GM23248 (cell line): ENCODE results near the gene GRAMD1B. TPM values are rescaled to one million over a fixed set of nuclear protein-coding genes. Genes with fewer than 3 reads are reported as not detected.
"Not testable (repeated sequence)": the region's sequence is repeated elsewhere in the genome, so short reads cannot be mapped to it uniquely, and the experiment has no call there.

Source experiments
- DNase-seq: peaks from one replicate; pipeline ENCODE4 v3.0.0-alpha.2; 2015
- H2AFZ ChIP-seq: fragments of 200-600 bp; sonication (generic); 2 replicates; pipeline ENCODE4 v1.6.1; 2016; ENCODE audit warnings: antibody characterized with exemption
- H3F3A ChIP-seq: fragments of 200-600 bp; sonication (generic); 2 replicates; pipeline ENCODE4 v1.6.1; 2016; ENCODE audit warnings: mild to moderate bottlenecking, antibody characterized with exemption, mixed run types; ENCODE audit not compliant: insufficient read depth
- H3K27ac ChIP-seq: fragments of 200-600 bp; sonication (generic); 2 replicates; pipeline ENCODE4 v1.5.1; 2016; ENCODE audit warnings: mild to moderate bottlenecking
- H3K27me3 ChIP-seq: fragments of 200-600 bp; sonication (generic); replicated peaks from 2 replicates; pipeline ENCODE4 v1.6.1; 2016; ENCODE audit warnings: mild to moderate bottlenecking; ENCODE audit not compliant: insufficient read depth
- H3K36me3 ChIP-seq: fragments of 200-600 bp; sonication (generic); 2 replicates; pipeline ENCODE4 v1.6.1; 2016; ENCODE audit warnings: low read depth, mild to moderate bottlenecking
- H3K4me1 ChIP-seq: fragments of 200-600 bp; sonication (generic); 2 replicates; pipeline ENCODE4 v1.6.1; 2016; ENCODE audit warnings: mild to moderate bottlenecking; ENCODE audit not compliant: insufficient read depth
- H3K4me2 ChIP-seq: fragments of 200-600 bp; sonication (generic); one replicate; pipeline ENCODE4 v1.6.1; 2016; ENCODE audit warnings: mild to moderate bottlenecking; ENCODE audit not compliant: unreplicated experiment
- H3K4me3 ChIP-seq: fragments of 200-600 bp; sonication (generic); 2 replicates; pipeline ENCODE4 v1.5.1; 2016; ENCODE audit warnings: mild to moderate bottlenecking
- H3K79me2 ChIP-seq: fragments of 200-600 bp; sonication (generic); 2 replicates; pipeline ENCODE4 v1.6.1; 2016; ENCODE audit warnings: mild to moderate bottlenecking; ENCODE audit not compliant: insufficient read depth
- H3K9ac ChIP-seq: fragments of 200-600 bp; sonication (generic); 2 replicates; pipeline ENCODE4 v1.6.1; 2016; ENCODE audit warnings: mild to moderate bottlenecking
- H3K9me2 ChIP-seq: fragments of 200-600 bp; sonication (generic); 2 replicates; pipeline ENCODE4 v1.6.1; 2016; ENCODE audit warnings: mixed run types, mild to moderate bottlenecking, moderate library complexity; ENCODE audit not compliant: insufficient read depth
- H3K9me3 ChIP-seq: fragments of 200-600 bp; sonication (generic); one replicate; pipeline ENCODE4 v1.6.1; 2017; ENCODE audit warnings: low read depth
- H4K20me1 ChIP-seq: fragments of 200-600 bp; sonication (generic); 2 replicates; pipeline ENCODE4 v1.6.0; 2016; ENCODE audit not compliant: insufficient read depth
- EZH2 ChIP-seq: fragments of 200-600 bp; sonication (generic); IDR thresholded peaks from 2 replicates; pipeline ENCODE4 v1.6.1; 2018; ENCODE audit warnings: antibody characterized with exemption, mild to moderate bottlenecking; ENCODE audit not compliant: insufficient read depth, poor library complexity, severe bottlenecking
- EZH2phosphoT487 ChIP-seq: fragments of 200-600 bp; sonication (generic); IDR thresholded peaks from 2 replicates; pipeline ENCODE4 v1.6.1; 2018; ENCODE audit warnings: antibody characterized with exemption, moderate library complexity, mild to moderate bottlenecking, low read depth; ENCODE audit not compliant: insufficient read depth
- WGBS, 2 experiments: methylation state at CpG; one replicate each; pipeline ENCODE4 v1.1.6; 2015 to 2017; ENCODE audit warnings: low lambda C conversion rate in 2 of 2, low coverage in 1 of 2; ENCODE audit errors: missing lambda C conversion rate in 2 of 2; 5-methylcytosine and 5-hydroxymethylcytosine counted together
- in situ Hi-C: fragments of 300-500 bp; cut with MboI; formaldehyde crosslinking; loops from 2 replicates; pipeline ENCODE4 v1.15.0; 2020
- polyA plus RNA-seq: library from polyadenylated mRNA; unstranded; fragments of >200 nt; fragmentation: Nextera tagmentation; extraction: Ambion mirVana; gene quantifications from 2 replicates; pipeline ENCODE4 v1.2.1, GENCODE V29; 2016
- total RNA-seq: library from RNA; depleted of rRNA; stranded (reverse); fragments of >200 nt; shearing (Covaris generic); gene quantifications from 2 replicates; pipeline ENCODE4 v1.2.3, GENCODE V29; 2014

GRAMD1B gene
- total and polyA plus RNA-seq, 2 experiments from 2014 or later: 4.1 to 14.8 TPM

GRCh38 chr11:123653827-123654565, 223.9 kb downstream of the GRAMD1B start:
- no peaks in the 10 kb centered on the region for H3K9me2 ChIP-seq
- H3K4me3 ChIP-seq: peak overlapping the region; percentile 64
- WGBS, 2 experiments: 3% methylated on average over 27 to 59 of the region's 64 CpGs
- H3K27me3 ChIP-seq: peaks cover 23% of the 10 kb centered on the region
- H3K4me2 ChIP-seq: peak overlapping the region; percentile 43
- peak overlapping the region; percentile 55 for H2AFZ ChIP-seq
- H3K4me1 ChIP-seq: no peaks in the 10 kb centered on the region
- H4K20me1 ChIP-seq: no peaks in the 10 kb centered on the region
- H3K27ac ChIP-seq: no peak overlapping the region
- H3K36me3 ChIP-seq: no peaks in the 10 kb centered on the region
- TF ChIP-seq EZH2phosphoT487 (no peak), EZH2 (no peak)
- no peak overlapping the region for H3K9ac ChIP-seq
- H3F3A ChIP-seq: no peaks in the 10 kb centered on the region
- in situ Hi-C loops: no loop called here
- H3K9me3 ChIP-seq: no peaks in the 10 kb centered on the region
- no peaks in the 10 kb centered on the region for H3K79me2 ChIP-seq
- peak; percentile 68 for DNase-seq

GRCh38 chr11:123654566-123655081, 224.6 kb downstream of the GRAMD1B start, which contains the start of gene SCN3B:
Gene SCN3B, minus strand, starts transcription at chr11:123654624. Its CDS starts 823 bp downstream, at chr11:123653801.
- H3K4me2 ChIP-seq: peak within 1 kb of the TSS; percentile 43
- peak within 1 kb of the TSS; percentile 64 for H3K4me3 ChIP-seq
- in situ Hi-C loops: no loop called here
- no peak within 1 kb of the TSS for H3K9ac ChIP-seq
- peak; percentile 70 for DNase-seq
- H3K27ac ChIP-seq: no peak within 1 kb of the TSS
- no peaks in the 10 kb centered on the region for H3K79me2 ChIP-seq
- H3K9me2 ChIP-seq: no peaks in the 10 kb centered on the region
- H3K9me3 ChIP-seq: no peaks in the 10 kb centered on the region
- H2AFZ ChIP-seq: peak within 1 kb of the TSS; percentile 55
- no peaks in the 10 kb centered on the region for H3K4me1 ChIP-seq
- H3K27me3 ChIP-seq: peaks cover 23% of the 10 kb centered on the region
- TF ChIP-seq EZH2phosphoT487: no peak
- TF ChIP-seq EZH2: no peak
- H3K36me3 ChIP-seq: no peaks in the 10 kb centered on the region
- no peaks in the 10 kb centered on the region for H3F3A ChIP-seq
- 2 to 3% methylated on average over 38 to 44 of the region's 44 CpGs for WGBS, 2 experiments
- no peaks in the 10 kb centered on the region for H4K20me1 ChIP-seq

- TF ChIP-seq EZH2 (no peak), EZH2phosphoT487 (no peak)
- DNase-seq: no peak
- in situ Hi-C loops: no loop called here
- Histone ChIP-seq H2AFZ (no peak overlapping the region), H3K4me2 (no peak overlapping the region), H3K9me3 (no peaks in the 10 kb centered on the region), H3K4me3 (no peak overlapping the region), H3K27me3 (peaks cover 8% of the 10 kb centered on the region), H3K27ac (no peak overlapping the region), H3F3A (no peaks in the 10 kb centered on the region), H3K9ac (no peak overlapping the region), H4K20me1 (no peaks in the 10 kb centered on the region), H3K4me1 (no peaks in the 10 kb centered on the region), H3K9me2 (no peaks in the 10 kb centered on the region), H3K79me2 (no peaks in the 10 kb centered on the region), H3K36me3 (no peaks in the 10 kb centered on the region)
- 8 to 9% methylated on average over 2 of the region's 2 CpGs for WGBS, 2 experiments
These were observed 229.2 kb downstream of the GRAMD1B start for GRCh38 chr11:123659311-123659710.

GRCh38 chr11:123659965-123660364, 229.9 kb downstream of the GRAMD1B start:
- H3K4me1 ChIP-seq, H3K4me3 ChIP-seq, H3K79me2 ChIP-seq, in situ Hi-C loops, H2AFZ ChIP-seq, H3K9me3 ChIP-seq, H3K27ac ChIP-seq, H3F3A ChIP-seq, DNase-seq, H3K9me2 ChIP-seq, H3K9ac ChIP-seq, H4K20me1 ChIP-seq, H3K4me2 ChIP-seq, H3K36me3 ChIP-seq: not testable (repeated sequence)
- 0% methylated on average over 3 of the region's 3 CpGs for WGBS, 2 experiments
- H3K27me3 ChIP-seq: peaks cover 12% of the 10 kb centered on the region
